Fibroblast of lung (primary cell): Measurements from ENCODE around the gene SEMA5B.

ENCODE experiments used
- EZH2 ChIP-seq: IDR thresholded peaks from 2 replicates; pipeline ENCODE4 v1.5.1; 2012; ENCODE audit warnings: low read length, control low read depth, mild to moderate bottlenecking; ENCODE audit errors: missing control alignments
- TF ChIP-seq, protein P1 (sequence below), 2 donors: IDR thresholded peaks in 1 of 2; conservative IDR thresholded peaks in 1 of 2; 1 replicate in 1 of 2; 2 replicates in 1 of 2; pipeline ENCODE4 v1.5.1; 2011 to 2012; ENCODE audit warnings: low read length in 2 of 2, control low read depth in 1 of 2, inconsistent platforms in 1 of 2, low read depth in 1 of 2, mild to moderate bottlenecking in 1 of 2

DNA sequence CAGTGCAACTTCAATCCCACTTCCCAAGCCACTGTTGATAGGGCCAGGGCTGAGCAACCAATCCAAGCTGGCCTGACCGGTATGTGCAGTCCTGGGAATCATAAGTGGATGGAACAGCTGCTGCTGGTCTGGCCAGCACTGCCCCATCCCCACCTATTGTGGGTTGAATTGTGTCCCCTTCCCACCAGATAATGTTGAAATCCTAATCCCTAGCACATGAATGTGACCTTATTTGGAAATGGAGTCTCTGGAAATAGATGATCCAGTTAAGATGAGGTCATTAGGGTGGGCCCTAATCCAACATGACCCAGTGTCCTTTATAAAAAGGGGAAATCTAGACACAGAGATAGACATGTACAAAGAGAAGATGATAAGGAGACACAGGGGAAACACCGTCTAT, 25.5 kb upstream of the SEMA5B start:
- TF ChIP-seq, protein P1, sequence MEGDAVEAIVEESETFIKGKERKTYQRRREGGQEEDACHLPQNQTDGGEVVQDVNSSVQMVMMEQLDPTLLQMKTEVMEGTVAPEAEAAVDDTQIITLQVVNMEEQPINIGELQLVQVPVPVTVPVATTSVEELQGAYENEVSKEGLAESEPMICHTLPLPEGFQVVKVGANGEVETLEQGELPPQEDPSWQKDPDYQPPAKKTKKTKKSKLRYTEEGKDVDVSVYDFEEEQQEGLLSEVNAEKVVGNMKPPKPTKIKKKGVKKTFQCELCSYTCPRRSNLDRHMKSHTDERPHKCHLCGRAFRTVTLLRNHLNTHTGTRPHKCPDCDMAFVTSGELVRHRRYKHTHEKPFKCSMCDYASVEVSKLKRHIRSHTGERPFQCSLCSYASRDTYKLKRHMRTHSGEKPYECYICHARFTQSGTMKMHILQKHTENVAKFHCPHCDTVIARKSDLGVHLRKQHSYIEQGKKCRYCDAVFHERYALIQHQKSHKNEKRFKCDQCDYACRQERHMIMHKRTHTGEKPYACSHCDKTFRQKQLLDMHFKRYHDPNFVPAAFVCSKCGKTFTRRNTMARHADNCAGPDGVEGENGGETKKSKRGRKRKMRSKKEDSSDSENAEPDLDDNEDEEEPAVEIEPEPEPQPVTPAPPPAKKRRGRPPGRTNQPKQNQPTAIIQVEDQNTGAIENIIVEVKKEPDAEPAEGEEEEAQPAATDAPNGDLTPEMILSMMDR (conservative IDR thresholded peaks at IDR 0.05 in 1 of 2, IDR thresholded peaks at IDR 0.05 in 1 of 2; ENCODE audit: low read depth in 1 of 2, low read length in 2 of 2), result no peak
- no peak for TF ChIP-seq EZH2
